HG02938 (cell line): Measurements from ENCODE around the gene GARIN1A.
"Not testable (repeated sequence)": the region's sequence is repeated elsewhere in the genome, so short reads cannot be mapped to it uniquely, and the experiment has no call there.

Source experiments
- ATAC-seq: cut with Tn5 transposase; IDR thresholded peaks from one replicate; pipeline ENCODE4 v1.9.1; 2021; ENCODE audit warnings: mild to moderate bottlenecking, moderate library complexity; ENCODE audit not compliant: unreplicated experiment

GARIN1A gene

DNA sequence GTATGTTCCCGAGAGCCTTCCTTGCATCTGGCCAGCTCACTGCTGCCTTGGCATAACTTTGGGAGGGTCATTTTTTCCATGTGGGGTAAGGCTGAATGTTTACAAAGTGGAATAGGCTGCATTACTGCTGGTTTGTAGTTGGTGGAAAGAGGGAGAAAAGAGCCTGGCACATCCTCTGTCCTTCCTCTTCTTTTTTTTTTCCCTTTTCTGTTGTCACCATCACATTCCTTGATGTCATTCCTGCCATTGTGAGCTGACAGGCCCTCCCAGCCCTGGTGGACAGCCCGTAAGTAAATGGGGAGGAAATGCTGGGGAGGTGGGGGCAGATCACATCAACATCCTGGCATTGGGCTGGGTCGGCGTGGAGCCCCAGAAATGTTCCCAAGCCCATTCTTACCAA, at the start of gene GARIN1A:
Gene GARIN1A, plus strand, starts transcription at position 301 of the 400 bp plus-strand sequence. CDS start 106 bp downstream, outside the sequence.
- ATAC-seq = no peak

DNA sequence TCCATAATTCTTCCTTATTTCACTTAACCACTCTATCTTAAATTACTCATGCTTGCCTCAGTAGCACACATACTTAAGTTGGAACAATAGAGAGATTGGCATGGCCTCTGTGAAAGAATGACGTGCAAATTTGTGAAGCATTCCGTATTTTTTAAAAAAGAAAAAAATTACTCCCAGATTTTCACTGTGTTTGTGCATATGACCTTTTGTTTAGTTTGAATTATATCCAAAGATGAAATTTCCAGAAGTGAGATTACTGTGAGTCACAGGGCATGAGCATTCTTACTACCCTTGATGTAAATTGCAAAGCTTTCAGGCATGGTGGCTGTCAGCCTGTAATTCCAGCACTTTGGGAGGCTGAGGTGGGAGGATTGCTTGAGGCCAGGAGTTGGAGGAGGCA, 45.0 kb upstream of the GARIN1A start:
- not testable (repeated sequence) for ATAC-seq

DNA sequence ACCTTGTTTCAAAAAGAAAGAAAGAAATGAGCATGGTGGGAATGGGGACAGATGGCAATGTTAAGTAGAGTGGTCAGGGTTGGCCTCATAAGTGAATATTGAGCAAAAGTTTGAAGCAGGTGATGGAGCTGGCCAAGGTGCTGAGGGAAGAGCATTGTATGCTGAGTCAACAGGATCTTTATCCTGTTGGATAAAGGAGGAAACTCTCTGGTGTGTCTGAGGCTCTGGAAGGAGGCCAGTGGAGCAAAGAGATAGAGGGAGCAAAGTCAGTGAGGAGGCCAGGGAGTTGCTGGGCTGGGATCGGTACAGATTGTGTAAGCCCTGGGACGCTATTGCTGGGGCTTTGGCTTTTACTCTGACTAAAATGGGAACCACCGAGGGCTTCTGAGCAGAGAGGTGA, 38.2 kb upstream of the GARIN1A start:
- ATAC-seq = not testable (repeated sequence)

DNA sequence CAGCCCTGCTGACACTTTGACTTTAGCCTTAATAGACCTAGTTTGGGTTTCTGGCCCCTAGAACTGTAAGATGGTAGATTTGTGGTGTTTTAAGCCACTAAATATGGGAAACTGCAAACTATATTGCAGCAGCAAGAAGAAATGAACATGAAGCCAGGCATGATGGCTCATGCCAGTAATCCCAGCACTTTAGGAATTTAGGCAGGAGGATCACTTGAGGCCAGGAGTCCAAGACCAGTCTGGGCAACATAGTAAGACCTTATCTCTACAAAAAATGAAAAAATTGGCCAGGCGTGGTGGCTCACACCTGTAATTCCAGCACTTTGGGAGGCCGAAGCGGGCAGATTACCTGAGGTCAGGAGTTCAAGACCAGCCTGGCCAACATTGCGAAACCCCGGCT, 26.9 kb upstream of the GARIN1A start:
- not testable (repeated sequence) for ATAC-seq

DNA sequence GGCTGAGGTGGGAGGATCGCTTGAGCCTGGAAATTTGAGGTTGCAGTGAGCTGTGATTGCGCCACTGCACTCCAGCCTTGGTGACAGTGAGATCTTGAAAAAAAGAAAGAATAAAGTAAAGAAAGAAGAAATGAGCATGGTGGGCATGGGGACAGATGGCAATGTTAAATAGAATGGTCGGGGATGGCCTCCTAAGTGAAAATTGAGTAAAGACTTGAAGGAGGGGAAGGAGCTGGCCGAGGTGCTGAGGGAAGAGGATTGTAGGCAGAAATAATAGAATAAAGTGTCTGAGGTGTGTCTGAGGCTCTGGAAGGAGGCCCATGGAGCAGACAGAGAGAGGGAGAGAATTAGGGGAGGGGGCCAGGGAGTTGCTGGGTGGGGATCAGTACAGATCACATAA, 26.2 kb upstream of the GARIN1A start:
- not testable (repeated sequence) for ATAC-seq

DNA sequence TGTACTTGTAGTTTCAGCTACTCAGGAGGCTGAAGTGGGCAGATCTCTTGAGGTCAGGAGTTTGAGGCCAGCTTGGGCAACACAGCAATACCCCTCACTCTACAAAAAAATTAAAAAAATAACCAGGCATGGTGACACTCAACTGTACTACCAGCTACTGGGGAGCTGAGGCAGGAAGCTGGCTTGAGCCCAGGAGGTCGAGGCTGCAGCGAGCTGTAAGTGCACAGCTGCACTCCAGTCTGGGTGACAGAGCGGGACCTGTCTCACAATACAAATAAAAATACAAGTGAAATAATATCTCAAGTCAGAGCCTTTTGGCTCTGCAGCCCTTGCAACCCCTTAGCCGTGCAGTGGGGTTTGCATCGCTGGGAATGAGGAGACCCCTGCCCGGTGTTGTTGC, 25.2 kb upstream of the GARIN1A start:
- ATAC-seq = not testable (repeated sequence)

DNA sequence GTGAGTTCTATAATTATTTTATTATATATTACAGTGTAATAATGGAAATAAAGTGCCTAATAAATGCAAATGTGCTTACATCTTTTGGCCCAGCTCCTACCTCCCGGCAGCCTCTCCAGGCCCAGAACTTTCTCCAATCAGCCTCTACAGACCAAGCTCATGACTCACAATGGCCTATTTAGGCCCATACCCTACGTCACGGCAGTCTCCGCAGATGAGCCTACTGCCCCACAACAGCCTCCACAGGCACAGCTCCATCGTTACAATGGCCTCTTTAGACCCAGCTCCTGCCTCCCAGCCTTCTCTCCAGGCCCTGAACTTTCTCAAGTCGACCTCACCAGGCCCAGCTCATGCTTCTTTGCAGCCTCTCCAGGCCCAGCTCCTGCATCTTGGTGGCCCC, 21.0 kb upstream of the GARIN1A start:
- ATAC-seq = not testable (repeated sequence)

DNA sequence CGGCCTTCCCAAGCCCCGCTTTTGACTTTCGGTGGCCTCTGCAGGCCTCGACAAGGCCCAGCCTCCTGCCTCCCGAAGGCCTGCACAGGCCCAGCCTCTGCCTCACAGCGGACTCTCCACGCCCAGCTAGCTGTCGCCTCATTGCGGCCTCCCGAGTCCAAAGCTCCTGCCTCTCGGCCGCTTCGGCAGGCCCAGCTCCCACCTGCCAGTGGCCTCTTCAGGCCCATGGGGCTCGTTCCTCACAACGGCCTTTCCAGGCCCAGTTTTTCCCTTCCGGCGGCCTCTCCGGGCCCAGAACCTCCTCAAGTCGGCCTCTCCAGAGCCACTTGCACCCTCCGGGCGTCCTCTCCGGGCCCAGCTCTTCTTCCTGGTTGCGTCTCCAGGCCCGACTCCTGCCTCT, 19.5 kb upstream of the GARIN1A start:
- not testable (repeated sequence) for ATAC-seq

DNA sequence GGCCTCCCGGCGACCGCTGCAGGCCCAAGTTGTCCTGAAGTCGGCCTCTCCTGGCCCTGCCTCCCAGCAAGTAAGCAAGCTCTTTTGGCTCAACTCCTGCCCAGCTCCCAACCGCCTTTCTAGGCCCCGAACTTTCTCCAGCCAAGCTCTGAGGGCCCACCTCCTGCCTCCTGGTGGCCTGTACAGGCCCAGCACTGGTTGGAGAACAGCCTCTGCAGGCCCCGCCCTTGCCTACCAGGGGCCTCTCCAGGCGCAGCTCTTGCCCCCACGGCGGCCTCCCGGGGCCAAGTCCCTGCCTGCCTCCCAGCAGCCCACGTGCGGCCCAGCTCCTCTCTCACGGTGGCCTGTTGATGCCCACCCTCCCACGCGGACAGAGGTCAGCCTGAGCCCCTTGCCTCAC, 18.9 kb upstream of the GARIN1A start:
- not testable (repeated sequence) for ATAC-seq

DNA sequence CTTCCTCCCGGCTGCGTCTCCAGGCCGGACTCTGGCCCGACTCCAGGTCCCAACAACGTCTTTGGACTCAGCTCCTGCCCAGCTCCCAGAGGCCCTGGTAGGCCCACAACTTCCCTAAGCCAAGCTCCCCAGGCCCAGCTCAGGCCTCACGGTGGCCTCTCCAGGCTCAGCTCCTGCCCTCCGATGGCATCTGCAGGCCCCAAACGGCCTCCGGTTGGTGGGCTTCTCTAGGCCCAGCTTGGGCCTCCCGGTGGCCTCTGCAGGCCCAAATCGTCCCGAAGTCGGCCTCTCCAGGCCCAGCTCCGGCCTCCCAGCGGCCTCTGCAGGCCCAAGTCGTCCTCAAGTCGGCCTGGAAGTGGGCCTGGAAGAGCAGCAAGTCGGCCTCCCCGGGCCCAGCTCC, 18.0 kb upstream of the GARIN1A start:
- not testable (repeated sequence) for ATAC-seq

DNA sequence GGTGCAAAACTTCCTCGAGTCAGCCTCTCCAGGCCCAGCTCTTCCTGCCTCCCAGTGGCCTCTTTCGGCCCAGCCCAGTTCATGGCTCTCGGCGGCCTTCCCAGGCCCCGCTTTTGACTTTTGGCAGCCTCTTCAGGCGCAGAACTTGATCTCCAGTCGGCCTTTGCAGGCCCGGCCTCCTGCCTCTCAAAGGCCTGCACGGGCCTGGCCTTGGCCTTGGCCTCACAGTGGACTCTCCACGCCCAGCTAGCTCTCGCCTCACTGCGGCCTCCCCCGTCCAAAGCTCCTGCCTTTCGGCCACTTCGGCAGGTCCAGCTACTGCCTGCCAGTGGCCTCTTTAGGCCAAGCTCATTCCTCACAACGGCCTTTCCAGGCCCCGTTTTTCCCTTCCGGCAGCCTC, 17.6 kb upstream of the GARIN1A start:
- ATAC-seq = not testable (repeated sequence)

DNA sequence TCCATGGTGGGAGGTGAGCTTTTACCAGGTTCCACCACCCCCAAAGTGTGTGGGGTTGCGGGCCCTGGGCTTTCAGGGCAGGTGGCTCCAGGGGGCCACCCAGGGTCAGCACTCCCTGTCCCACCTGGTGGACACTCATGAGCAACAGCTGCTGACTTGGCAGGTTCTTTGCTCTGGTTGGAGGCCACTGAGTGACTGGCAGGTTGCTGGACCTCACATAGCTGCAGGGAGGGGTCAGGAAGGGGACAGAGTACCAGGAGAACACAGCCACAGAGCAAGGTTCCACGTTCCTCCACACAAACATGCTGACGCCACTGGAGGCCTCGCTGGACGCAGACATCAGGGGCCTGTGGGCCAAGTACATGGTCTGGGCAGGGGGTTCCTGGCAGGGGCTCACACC, 13.7 kb upstream of the GARIN1A start:
- not testable (repeated sequence) for ATAC-seq

DNA sequence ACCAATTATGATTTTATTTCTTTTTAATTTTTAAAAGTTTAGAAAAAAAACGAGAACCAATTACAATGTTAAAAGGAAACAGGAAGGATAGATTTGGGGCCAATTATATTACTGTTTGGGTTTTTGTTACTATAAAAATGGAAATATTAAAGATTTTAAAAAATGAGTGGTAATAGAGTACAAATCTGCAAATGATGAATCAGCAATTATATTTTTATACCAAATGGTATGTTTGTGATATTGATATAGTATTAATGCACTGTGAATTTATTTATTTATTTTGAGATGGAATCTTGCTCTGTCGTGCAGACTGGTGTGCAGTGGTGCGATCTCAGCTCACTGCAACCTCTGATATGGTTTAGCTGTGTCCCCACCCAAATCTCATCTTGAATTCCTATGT, 11.5 kb upstream of the GARIN1A start:
- ATAC-seq = no peak

DNA sequence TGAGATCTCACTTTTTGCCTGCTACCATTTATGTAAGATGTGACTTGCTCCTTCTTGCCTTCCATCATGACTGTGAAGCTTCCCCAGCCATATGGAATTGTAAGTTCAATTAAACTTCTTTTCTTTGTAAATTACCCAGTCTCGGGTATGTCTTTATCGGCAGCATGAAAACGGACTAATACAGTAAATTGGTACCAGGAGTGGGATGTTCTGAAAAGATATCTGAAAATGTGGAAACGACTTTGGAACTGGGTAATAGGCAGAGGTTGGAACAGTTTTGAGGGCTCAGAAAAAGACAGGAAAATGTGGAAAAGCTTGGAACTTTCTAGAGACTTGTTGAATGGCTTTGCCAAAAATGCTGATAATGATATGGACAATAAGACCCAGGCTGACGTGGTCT, 10.6 kb upstream of the GARIN1A start:
- no peak for ATAC-seq

DNA sequence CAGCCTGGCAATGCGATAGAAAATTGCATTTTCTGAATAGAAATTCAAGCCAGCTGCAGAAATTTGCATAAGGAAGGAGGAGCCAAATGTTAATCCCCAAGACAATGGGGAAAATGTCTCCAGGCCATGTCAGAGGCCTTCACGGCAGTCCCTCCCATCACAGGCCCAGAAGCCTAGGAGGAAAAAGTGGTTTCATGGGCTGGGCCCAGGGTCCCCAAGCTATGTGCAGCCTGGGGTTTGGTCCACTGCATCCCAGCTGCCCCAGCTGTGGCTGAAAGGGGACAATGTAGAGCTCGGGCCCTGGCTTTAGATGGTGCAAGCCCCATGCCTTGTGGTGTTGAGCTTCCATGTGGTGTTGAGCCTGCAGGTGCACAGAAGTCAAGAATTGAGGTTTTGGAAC, 10.0 kb upstream of the GARIN1A start:
- no peak for ATAC-seq

DNA sequence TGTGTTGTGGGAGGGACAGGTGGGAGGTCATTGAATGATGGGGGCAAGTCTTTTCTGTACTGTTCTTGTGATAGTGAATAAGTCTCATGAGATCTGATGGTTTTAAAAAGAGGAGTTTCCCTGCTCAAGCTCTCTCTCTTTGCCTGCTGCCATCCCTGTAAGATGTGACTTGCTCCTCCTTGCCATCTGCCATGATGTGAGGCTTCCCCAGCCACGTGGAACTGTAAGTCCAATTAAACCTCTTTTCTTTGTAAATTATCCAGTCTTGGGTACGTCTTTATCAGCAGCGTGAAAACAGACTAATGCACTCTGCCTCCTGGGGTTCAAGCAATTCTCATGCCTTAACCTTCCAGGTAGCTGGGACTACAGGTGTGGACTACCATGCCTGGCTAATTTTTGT, 8.9 kb upstream of the GARIN1A start:
- not testable (repeated sequence) for ATAC-seq

DNA sequence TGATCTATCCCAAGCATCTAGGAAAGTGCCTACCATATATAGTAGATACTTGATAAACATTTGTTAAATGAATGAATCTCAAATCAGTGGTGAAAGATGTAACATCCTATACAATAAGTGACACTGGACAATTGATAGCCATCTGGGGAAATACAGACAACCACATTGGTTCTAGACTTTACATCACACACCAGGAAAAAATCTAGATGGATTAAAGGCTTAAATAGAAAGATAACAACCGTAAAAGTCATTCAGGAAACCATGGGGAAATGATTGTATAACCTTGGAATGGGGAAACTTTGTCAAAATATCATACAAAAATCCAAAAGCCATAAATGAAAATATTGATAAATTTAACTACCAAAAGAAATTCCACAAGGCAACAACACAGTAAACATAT, 7.0 kb upstream of the GARIN1A start:
- ATAC-seq = no peak

DNA sequence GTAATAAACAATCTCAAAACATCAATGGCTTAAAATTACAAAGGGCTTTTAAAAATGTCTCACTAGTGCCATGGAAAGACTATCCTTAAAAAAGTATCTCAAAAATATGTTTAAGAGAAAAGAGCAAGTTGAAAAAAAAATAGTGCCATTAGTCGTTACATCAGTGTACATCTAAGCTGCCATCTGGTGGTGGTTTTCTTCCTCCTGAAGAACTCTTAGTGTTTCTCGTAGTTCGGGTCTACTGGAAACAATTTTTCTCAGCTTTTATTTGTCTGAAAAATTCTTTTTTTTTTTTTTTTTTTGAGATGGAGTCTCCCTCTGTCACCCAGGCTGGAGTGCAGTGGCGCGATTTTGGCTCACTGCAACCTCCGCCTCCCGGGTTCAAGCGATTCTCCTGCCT, 5.9 kb upstream of the GARIN1A start:
- ATAC-seq = no peak

DNA sequence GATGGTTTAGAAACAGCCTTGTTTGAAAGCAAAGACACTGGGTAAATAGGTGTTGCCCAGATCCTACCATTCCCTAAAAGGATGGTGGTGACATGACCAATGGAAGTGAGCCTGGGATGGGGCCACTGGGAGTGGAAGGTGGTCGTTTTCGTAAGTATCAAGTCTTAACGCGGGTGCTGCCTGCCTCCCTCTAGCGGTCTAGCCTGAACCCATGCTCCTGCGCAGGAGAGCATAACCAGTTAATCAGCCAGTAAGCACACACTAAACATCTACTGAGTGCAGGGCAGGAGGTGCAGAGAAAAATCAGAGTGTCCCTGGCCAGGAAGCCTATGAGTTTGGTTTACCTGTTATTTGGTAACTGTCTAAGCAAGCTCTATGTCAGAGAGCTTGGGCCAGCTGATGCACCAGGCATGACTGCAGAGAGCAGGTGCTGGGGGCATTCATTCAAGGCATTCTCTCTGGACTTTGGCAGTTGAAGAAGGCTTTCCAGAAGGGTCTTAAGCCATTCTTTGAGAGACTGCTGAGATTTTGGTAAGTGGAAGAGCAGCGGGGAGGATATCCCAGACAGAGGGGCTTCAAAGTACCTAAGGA, 930 bp downstream of the GARIN1A start:
- no peak for ATAC-seq

DNA sequence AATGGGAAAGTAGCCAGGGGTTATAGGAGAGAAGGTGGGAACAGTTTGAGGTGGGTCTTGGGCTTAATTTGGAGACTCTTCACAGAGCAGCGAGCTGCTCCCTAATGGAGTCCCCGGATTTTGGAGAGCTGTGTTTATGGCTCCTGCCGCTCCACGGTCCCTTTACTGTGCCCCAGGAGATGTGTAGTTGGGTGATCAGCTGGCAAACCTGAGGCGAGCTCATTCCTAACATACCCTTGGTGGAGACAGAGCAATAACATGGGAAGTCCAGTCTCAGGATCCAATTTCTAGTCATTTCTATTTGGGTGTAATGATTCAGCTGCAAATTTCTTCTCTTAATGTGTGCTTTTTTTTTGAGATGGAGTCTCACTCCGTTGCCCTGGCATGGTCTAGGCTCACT, 1.5 kb downstream of the GARIN1A start:
- no peak for ATAC-seq

DNA sequence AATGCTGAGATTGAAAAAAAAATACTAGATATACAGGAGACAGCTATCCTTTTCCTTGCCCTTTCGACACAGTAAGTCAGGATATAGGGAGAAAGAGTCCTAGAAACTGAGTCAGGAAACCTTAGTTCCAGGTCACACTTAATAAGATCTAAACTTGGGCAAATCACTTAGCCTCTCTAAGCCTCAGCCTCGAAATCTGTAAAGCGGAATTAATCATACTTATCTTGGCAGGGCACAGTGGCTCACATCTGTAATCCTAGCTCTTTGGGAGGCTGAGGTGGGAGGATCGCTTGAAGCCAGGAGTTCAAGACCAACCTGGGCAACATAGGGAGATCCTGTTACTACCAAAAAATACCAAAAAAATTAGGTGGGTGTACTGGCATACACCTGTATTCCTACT, 4.6 kb downstream of the GARIN1A start:
- no peak for ATAC-seq

DNA sequence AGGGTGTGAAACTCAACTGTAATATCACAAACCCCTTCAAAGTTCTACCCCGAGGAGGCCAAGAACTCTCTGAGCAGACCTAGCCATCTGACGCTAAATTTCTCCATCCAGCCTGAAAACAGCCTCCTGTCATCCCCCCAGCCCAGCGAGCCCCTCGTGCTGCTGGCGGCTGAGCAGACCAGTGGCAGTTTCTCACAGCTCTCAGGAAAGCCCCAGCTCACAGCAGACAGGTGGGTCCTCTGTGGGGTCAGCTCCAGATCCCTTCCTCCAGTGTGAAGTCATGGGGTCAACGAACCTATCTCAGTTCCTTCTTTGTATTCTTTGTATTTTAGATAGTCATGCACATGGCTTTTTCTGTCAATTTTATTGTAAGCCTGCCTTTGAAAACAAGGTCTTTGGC, 7.8 kb downstream of the GARIN1A start:
- no peak for ATAC-seq

DNA sequence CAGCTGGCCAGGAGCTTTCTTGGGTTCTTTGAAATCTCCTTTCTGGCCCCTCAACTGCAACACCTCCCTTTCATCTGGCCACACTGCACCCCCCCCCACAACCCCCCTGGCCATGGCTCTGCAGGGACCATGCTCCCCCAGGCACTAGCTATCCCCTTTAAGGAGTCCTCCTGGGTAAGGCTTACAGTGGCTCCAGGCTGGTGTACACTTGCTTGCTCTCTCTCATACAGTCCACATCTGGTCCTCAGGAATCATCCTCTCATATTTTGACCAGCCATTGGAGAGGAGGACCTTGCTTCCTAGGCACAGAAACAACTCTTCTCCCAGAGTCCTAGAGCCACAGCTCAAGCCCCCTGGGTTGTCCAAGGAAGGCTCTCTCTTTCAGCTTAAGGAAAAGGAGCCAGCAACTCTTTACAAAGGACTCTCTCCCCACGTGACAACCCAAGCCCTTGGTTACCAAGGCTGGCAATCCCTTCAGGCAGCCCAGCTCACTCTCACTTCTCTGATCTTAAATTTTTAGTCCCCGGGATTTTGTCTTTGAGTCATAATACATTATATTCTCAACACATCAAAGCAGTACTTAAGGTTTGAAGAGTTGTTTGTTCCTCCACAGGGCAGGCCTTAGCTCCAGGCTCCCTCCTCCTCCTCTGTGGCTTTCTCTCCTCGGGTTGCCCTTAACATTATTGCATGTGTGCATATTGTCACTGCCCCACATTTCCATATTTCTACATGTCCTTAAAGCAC, 9.9 kb downstream of the GARIN1A start:
- ATAC-seq = no peak
